ENCODE results near the gene ZNF132.
"Not testable (repeated sequence)": the region's sequence is repeated elsewhere in the genome, so short reads cannot be mapped to it uniquely, and the experiment has no call there.

The ZNF132 gene

GRCh38 chr19:58406818-58407657, 32.9 kb downstream of the ZNF132 start:
- no peak for DNase-seq (ENCODE audit: low spot score)

GRCh38 chr19:58403920-58404478, 36.0 kb downstream of the ZNF132 start:
- DNase-seq (ENCODE audit: low spot score) = not testable (repeated sequence)

- DNase-seq (ENCODE audit: low spot score) = no peak
Measured at GRCh38 chr19:58401840-58402421, 38.0 kb downstream of the ZNF132 start.

- peak; percentile 97 for DNase-seq (ENCODE audit: low spot score)
Measured at GRCh38 chr19:58400916-58401839, 38.8 kb downstream of the ZNF132 start.

- no peak for DNase-seq (ENCODE audit: low spot score)
Measured at GRCh38 chr19:58400316-58400915, 39.5 kb downstream of the ZNF132 start.

- no peak for DNase-seq (ENCODE audit: low spot score)
Measured at GRCh38 chr19:58399903-58400302, 40.0 kb downstream of the ZNF132 start.

GRCh38 chr19:58398545-58398944, 41.4 kb downstream of the ZNF132 start:
- no peak for DNase-seq (ENCODE audit: low spot score)

- no peak for DNase-seq (ENCODE audit: low spot score)
Measured at GRCh38 chr19:58398087-58398486, 41.9 kb downstream of the ZNF132 start.

GRCh38 chr19:58397533-58398037, 42.4 kb downstream of the ZNF132 start:
- no peak for DNase-seq (ENCODE audit: low spot score)

GRCh38 chr19:58396691-58397532, 43.0 kb downstream of the ZNF132 start:
- DNase-seq (ENCODE audit: low spot score) = no peak

- DNase-seq (ENCODE audit: low spot score) = no peak
Measured at GRCh38 chr19:58395979-58396627, 43.9 kb downstream of the ZNF132 start.

- no peak for DNase-seq (ENCODE audit: low spot score)
Measured at GRCh38 chr19:58395220-58395978, 44.6 kb downstream of the ZNF132 start, which contains the start of gene RNF225. TSS of gene RNF225 (plus strand) at chr19:58395656. CDS start at chr19:58396090, 434 bp downstream.

- DNase-seq (ENCODE audit: low spot score) = no peak
Measured at GRCh38 chr19:58394821-58395219, 45.1 kb downstream of the ZNF132 start.

GRCh38 chr19:58393725-58394033, 46.3 kb downstream of the ZNF132 start:
- DNase-seq (ENCODE audit: low spot score) = no peak

- peak; percentile 17 for DNase-seq (ENCODE audit: low spot score)
Measured at GRCh38 chr19:58392945-58393724, 46.8 kb downstream of the ZNF132 start.

GRCh38 chr19:58388175-58388526, 51.8 kb downstream of the ZNF132 start:
- no peak for DNase-seq (ENCODE audit: low spot score)

- DNase-seq (ENCODE audit: low spot score) = peak; percentile 31
Measured at GRCh38 chr19:58387338-58388174, 52.4 kb downstream of the ZNF132 start.

All from D341Med (cell line).